ENCODE results near the gene GALNT2.

Gene GALNT2

GRCh38 chr1:230073371-230074035 lies 6.5 kb downstream of the GALNT2 start:
- DNase-seq, result no peak

GRCh38 chr1:230074270-230074669 lies 7.2 kb downstream of the GALNT2 start:
- no peak for DNase-seq

- no peak for DNase-seq
Measured at GRCh38 chr1:230074762-230075161, 7.7 kb downstream of the GALNT2 start.

- DNase-seq, result no peak
Measured at GRCh38 chr1:230076121-230076520, 9.1 kb downstream of the GALNT2 start.

GRCh38 chr1:230077011-230077410 lies 10.0 kb downstream of the GALNT2 start:
- DNase-seq, result no peak

- DNase-seq, result no peak
Measured at GRCh38 chr1:230077436-230078213, 10.6 kb downstream of the GALNT2 start.

- no peak for DNase-seq
Measured at GRCh38 chr1:230079199-230080024, 12.4 kb downstream of the GALNT2 start.

- DNase-seq, result no peak
Measured at GRCh38 chr1:230080822-230081221, 13.8 kb downstream of the GALNT2 start.

GRCh38 chr1:230081751-230082150 lies 14.7 kb downstream of the GALNT2 start:
- DNase-seq, result no peak

GRCh38 chr1:230082211-230082610 lies 15.2 kb downstream of the GALNT2 start:
- no peak for DNase-seq

- DNase-seq, result no peak
Measured at GRCh38 chr1:230083053-230083452, 16.0 kb downstream of the GALNT2 start.

GRCh38 chr1:230083746-230084407 lies 16.8 kb downstream of the GALNT2 start:
- no peak for DNase-seq

- no peak for DNase-seq
Measured at GRCh38 chr1:230084408-230085177, 17.6 kb downstream of the GALNT2 start.

- DNase-seq, result no peak
Measured at GRCh38 chr1:230085178-230085515, 18.1 kb downstream of the GALNT2 start.

GRCh38 chr1:230086151-230086550 lies 19.1 kb downstream of the GALNT2 start:
- DNase-seq, result no peak

- DNase-seq, result no peak
Measured at GRCh38 chr1:230087028-230087716, 20.1 kb downstream of the GALNT2 start.

GRCh38 chr1:230087717-230088105 lies 20.7 kb downstream of the GALNT2 start:
- no peak for DNase-seq

- no peak for DNase-seq
Measured at GRCh38 chr1:230090194-230090711, 23.2 kb downstream of the GALNT2 start.

GRCh38 chr1:230091473-230092231 lies 24.6 kb downstream of the GALNT2 start:
- DNase-seq, result no peak

- no peak for DNase-seq
Measured at GRCh38 chr1:230094746-230095145, 27.7 kb downstream of the GALNT2 start.

GRCh38 chr1:230095938-230096337 lies 28.9 kb downstream of the GALNT2 start:
- DNase-seq, result no peak

Data from right forelimb (tissue), 1 donor.